ENCODE measurements around the gene PRND. TPM values are rescaled to one million over a fixed set of nuclear protein-coding genes. Genes with fewer than 3 reads are reported as not detected.

The PRND gene
- total and polyA plus RNA-seq, 10 of the 15 experiments (the other 5 are each of a cell fraction or from before 2014, with no cell fraction given): not detected

DNA sequence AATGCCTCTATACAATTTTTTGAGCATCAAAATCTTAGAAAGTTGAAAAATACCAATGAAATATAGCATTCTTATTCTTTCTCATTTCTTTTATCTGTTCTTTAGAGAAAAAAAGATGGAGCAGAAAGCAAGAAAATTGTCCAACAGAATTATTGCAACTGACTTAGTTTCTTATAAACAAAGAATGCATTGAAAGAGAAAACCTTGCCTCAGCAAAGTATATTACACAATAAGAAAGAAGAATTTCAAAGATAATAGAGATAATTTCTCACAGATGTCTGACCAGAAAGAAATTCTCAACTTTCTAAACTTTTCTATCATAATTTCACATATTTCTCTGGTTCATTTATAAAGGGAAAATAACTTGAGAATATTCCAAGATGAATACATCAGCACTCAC lies 47.0 kb upstream of the PRND start:
- no peak for DNase-seq (ENCODE audit: low read depth, low spot score)
- in situ Hi-C loops (cut with MboI) (no loop called here), intact Hi-C loops (cut with micrococcal nuclease; ENCODE audit: unreplicated experiment) (no loop called here)
- ChIA-PET RAD21 (ENCODE audit: unreplicated experiment) (no interaction called here), CTCF (interaction anchor here (1.0 kb wide), 1 partner anchor 16 kb away, joined by 3 read pairs; no protein-coding TSS in a partner anchor), POLR2A (no interaction called here), SMC1A (ENCODE audit: uncharacterized antibody, unreplicated experiment) (interaction anchor here (1.1 kb wide), 1 partner anchor 67 kb away, joined by 6 read pairs; no protein-coding TSS in a partner anchor)
- H3K4me3 ChIP-seq: no peak overlapping the region
- H3K27ac ChIP-seq (ENCODE audit: control insufficient read depth, insufficient read depth): no peak overlapping the region
- H3K27me3 ChIP-seq (replicated peaks in 1 of 2; ENCODE audit: control insufficient read depth in 2 of 2, insufficient read depth in 2 of 2, low read length in 1 of 2): peaks cover 0 to 2% of the 10 kb centered on the region in 2 experiments; a peak in 1 of 4 replicates
- no peak for ATAC-seq
- no TSS peak for BruUV-seq (replicated peaks)
- no peak overlapping the region for H2AFZ ChIP-seq (ENCODE audit: control insufficient read depth, low read depth, low read length)
- H3K4me2 ChIP-seq (ENCODE audit: control insufficient read depth, insufficient read depth): no peak overlapping the region
- TF ChIP-seq GABPA (IDR thresholded peaks at IDR 0.05; ENCODE audit: low read depth) (no peak), CEBPB (IDR thresholded peaks at IDR 0.05; ENCODE audit: borderline replicate concordance in 1 of 2, low read depth in 2 of 2, low read length in 2 of 2) (no peak), POLR2AphosphoS2 (IDR thresholded peaks at IDR 0.05; ENCODE audit: low read depth, low read length) (no peak), ZZZ3 (IDR thresholded peaks at IDR 0.05; ENCODE audit: control insufficient read depth, insufficient read length, low read depth) (no peak), TCF12 (IDR thresholded peaks at IDR 0.05; ENCODE audit: low read depth, low read length) (no peak), FOXK2 (IDR thresholded peaks at IDR 0.05) (no peak), KDM1A (IDR thresholded peaks at IDR 0.05; ENCODE audit: borderline replicate concordance) (no peak), YBX1 (IDR thresholded peaks at IDR 0.05) (no peak), ZBED1 (IDR thresholded peaks at IDR 0.05; ENCODE audit: borderline replicate concordance) (no peak), HDAC6 (IDR thresholded peaks at IDR 0.05; ENCODE audit: unreplicated experiment) (no peak), PML (IDR thresholded peaks at IDR 0.05; ENCODE audit: low read length) (no peak), NFXL1 (IDR thresholded peaks at IDR 0.05; ENCODE audit: borderline replicate concordance) (no peak), MEF2B (IDR thresholded peaks at IDR 0.05; ENCODE audit: partially characterized antibody, poor library complexity, severe bottlenecking) (no peak)
- TF ChIP-seq, protein P1, sequence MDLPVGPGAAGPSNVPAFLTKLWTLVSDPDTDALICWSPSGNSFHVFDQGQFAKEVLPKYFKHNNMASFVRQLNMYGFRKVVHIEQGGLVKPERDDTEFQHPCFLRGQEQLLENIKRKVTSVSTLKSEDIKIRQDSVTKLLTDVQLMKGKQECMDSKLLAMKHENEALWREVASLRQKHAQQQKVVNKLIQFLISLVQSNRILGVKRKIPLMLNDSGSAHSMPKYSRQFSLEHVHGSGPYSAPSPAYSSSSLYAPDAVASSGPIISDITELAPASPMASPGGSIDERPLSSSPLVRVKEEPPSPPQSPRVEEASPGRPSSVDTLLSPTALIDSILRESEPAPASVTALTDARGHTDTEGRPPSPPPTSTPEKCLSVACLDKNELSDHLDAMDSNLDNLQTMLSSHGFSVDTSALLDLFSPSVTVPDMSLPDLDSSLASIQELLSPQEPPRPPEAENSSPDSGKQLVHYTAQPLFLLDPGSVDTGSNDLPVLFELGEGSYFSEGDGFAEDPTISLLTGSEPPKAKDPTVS (IDR thresholded peaks at IDR 0.05; ENCODE audit: low read depth, low read length): no peak
- TF ChIP-seq, protein P2, sequence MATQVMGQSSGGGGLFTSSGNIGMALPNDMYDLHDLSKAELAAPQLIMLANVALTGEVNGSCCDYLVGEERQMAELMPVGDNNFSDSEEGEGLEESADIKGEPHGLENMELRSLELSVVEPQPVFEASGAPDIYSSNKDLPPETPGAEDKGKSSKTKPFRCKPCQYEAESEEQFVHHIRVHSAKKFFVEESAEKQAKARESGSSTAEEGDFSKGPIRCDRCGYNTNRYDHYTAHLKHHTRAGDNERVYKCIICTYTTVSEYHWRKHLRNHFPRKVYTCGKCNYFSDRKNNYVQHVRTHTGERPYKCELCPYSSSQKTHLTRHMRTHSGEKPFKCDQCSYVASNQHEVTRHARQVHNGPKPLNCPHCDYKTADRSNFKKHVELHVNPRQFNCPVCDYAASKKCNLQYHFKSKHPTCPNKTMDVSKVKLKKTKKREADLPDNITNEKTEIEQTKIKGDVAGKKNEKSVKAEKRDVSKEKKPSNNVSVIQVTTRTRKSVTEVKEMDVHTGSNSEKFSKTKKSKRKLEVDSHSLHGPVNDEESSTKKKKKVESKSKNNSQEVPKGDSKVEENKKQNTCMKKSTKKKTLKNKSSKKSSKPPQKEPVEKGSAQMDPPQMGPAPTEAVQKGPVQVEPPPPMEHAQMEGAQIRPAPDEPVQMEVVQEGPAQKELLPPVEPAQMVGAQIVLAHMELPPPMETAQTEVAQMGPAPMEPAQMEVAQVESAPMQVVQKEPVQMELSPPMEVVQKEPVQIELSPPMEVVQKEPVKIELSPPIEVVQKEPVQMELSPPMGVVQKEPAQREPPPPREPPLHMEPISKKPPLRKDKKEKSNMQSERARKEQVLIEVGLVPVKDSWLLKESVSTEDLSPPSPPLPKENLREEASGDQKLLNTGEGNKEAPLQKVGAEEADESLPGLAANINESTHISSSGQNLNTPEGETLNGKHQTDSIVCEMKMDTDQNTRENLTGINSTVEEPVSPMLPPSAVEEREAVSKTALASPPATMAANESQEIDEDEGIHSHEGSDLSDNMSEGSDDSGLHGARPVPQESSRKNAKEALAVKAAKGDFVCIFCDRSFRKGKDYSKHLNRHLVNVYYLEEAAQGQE (IDR thresholded peaks at IDR 0.05; ENCODE audit: low read depth, low read length): no peak
- TF ChIP-seq, protein P3, sequence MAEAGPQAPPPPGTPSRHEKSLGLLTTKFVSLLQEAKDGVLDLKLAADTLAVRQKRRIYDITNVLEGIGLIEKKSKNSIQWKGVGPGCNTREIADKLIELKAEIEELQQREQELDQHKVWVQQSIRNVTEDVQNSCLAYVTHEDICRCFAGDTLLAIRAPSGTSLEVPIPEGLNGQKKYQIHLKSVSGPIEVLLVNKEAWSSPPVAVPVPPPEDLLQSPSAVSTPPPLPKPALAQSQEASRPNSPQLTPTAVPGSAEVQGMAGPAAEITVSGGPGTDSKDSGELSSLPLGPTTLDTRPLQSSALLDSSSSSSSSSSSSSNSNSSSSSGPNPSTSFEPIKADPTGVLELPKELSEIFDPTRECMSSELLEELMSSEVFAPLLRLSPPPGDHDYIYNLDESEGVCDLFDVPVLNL (IDR thresholded peaks at IDR 0.05; ENCODE audit: low read depth, low read length): no peak
- TF ChIP-seq, protein P4, sequence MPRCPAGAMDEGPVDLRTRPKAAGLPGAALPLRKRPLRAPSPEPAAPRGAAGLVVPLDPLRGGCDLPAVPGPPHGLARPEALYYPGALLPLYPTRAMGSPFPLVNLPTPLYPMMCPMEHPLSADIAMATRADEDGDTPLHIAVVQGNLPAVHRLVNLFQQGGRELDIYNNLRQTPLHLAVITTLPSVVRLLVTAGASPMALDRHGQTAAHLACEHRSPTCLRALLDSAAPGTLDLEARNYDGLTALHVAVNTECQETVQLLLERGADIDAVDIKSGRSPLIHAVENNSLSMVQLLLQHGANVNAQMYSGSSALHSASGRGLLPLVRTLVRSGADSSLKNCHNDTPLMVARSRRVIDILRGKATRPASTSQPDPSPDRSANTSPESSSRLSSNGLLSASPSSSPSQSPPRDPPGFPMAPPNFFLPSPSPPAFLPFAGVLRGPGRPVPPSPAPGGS (IDR thresholded peaks at IDR 0.05; ENCODE audit: borderline replicate concordance, insufficient read depth, low read depth, low read length, poor library complexity, severe bottlenecking): no peak
- TF ChIP-seq, protein P5, sequence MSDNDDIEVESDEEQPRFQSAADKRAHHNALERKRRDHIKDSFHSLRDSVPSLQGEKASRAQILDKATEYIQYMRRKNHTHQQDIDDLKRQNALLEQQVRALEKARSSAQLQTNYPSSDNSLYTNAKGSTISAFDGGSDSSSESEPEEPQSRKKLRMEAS (IDR thresholded peaks at IDR 0.05; ENCODE audit: low read depth, low read length): no peak
- H3K36me3 ChIP-seq (ENCODE audit: control insufficient read depth in 2 of 2, insufficient read depth in 2 of 2, low read length in 1 of 2): no peaks in the 10 kb centered on the region
- no peaks in the 10 kb centered on the region for H4K20me1 ChIP-seq (ENCODE audit: control insufficient read depth, insufficient read depth)
- H3K9ac ChIP-seq (ENCODE audit: control insufficient read depth, insufficient read depth, low read length): no peak overlapping the region
- no peaks in the 10 kb centered on the region for H3K9me3 ChIP-seq (replicated peaks; ENCODE audit: control insufficient read depth, insufficient read depth, low read length)
- H3K79me2 ChIP-seq (ENCODE audit: control insufficient read depth, insufficient read depth, low read length): no peaks in the 10 kb centered on the region
- no peak for FAIRE-seq
- H3K4me1 ChIP-seq (ENCODE audit: control insufficient read depth, insufficient read depth, low read length): no peaks in the 10 kb centered on the region
